GM19372 (cell line): Measurements from ENCODE around the gene AHI1.

Experiments
- ATAC-seq: cut with Tn5 transposase; IDR thresholded peaks from one replicate; pipeline ENCODE4 v1.9.1; 2021; ENCODE audit warnings: mild to moderate bottlenecking, low read depth, moderate library complexity; ENCODE audit not compliant: unreplicated experiment

The AHI1 gene

GRCh38 chr6:135497412-135498184 is at the start of gene AHI1:
AHI1 (minus strand) TSS chr6:135497740; CDS start chr6:135492237, 5,503 bp downstream.
- ATAC-seq, result peak; percentile 87

DNA sequence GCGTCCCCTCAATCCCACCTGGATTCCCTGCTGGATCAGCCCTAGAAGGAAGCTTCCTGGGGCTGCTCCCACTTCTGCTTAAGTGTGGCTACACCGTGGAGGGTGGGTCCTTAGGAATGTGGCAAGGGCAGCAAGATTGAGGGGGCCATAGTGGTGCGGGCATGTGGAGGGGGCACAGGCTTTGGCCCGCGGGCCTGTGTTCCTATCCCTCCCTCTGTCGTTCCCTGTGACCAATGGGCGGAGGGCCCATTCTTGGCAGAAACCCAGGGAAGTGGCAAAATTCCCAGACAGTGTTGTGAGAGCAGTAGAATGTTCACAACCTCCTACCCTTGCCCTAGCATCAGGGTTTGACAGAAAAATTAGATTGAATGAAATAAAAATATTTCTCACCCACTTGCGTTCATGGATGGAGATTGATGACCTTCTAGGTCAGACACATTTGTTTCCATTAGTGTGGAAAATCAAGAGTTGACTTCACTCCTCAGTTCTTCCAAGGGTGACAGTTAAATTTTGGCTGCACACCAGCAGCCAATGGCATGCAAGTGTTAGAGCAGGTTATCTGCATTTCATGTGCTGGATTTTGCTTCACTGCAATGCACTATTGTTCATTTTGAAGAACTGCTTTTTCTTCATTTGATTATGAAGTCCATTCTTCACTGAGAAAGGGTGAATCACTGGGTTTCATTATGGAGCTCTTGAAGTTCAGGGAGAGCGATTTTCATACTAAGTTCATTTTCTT is 49.3 kb upstream of the AHI1 start:
- ATAC-seq, result no peak

DNA sequence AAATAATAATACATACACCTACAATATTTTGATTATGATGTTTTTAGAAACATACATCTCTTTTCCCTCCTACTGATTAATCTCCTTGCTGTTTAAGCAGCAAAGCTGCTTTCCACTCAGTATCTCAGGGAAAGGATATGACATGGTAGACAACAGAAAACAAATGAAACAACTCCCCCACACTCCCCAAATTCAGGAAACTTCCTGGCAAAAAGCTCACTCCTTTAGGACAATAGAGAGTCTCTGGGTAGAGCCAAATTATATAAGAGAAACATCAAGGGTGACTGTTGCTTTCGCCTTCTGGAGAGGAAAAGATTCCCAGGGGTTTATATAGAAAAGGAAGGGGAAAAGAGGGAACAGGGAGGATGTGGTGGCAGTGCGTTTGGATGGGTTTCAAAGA is 48.7 kb upstream of the AHI1 start:
- ATAC-seq, result no peak

- no peak for ATAC-seq
Observed at GRCh38 chr6:135540207-135540840, 42.8 kb upstream of the AHI1 start.

DNA sequence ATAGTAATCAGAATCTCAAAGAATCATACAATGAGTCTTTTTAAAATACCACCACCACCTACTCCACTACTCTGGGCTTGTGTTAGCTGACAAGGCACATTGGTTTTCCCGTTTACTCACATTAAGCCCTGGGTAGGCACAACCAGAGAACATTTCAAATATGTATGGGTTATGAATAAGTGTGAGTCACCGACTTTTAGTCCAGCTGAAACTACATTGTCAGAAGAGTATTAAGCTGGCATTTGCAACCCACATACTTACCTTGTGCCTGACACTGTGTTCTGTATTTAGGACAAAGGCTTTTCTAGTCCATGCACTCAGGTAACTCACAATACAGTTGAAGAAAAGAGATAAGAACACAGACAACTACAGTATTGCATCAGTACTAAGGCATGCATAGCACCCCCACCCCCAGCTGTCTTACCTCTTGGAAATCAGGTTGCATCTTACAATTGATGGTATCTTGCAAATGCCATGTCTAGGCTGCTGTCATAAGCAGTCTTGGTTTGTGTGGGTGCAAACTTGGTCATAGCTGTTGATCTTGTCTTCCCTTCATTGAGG is 40.3 kb upstream of the AHI1 start:
- no peak for ATAC-seq

DNA sequence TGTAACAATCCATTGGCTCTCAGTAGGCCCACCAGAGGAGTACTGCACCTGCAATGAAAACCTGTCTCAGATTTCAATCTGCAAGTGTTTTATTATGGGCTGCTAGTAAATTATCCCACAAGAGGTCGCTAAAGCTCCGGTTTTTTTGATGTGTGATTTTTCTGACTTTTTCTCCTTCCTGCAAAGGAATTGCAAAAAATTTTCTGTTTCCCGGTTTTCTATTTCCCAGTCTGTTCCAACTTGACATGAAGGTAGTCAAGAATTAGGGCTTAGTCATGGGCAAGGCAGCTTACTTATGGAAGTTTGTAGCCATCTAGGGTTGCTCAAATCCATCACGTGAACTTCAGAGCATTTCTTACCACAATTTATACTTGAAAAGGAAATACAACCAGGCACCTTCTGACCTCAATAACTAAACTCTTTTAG is 38.5 kb upstream of the AHI1 start:
- ATAC-seq, result no peak

DNA sequence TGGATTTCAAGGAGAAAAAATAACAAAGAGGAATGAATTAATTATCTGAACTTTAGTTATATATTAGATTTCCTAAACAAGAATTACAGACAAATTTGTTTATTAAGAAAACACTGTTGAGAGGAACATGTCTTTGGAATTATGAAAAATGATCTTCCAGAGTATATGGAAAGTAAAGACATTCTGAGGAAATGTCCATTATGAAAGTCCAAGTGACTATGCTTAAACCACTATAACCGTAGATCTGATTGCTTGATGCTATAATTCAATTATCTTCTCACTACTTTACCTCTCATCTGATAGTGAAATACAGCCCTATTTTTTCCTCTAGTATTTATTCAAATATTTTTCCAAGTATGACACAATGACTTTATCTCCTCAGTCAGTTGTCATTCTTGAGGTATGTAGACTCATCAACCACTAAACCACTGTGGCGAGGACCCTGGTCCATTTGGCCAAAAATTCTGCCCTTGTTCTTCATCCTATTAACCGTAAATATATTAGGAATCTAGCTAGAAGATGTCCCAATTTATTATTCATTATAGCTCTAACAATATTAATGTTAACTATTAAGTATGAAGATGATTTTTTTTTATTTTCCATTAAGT is 37.3 kb upstream of the AHI1 start:
- ATAC-seq, result no peak

DNA sequence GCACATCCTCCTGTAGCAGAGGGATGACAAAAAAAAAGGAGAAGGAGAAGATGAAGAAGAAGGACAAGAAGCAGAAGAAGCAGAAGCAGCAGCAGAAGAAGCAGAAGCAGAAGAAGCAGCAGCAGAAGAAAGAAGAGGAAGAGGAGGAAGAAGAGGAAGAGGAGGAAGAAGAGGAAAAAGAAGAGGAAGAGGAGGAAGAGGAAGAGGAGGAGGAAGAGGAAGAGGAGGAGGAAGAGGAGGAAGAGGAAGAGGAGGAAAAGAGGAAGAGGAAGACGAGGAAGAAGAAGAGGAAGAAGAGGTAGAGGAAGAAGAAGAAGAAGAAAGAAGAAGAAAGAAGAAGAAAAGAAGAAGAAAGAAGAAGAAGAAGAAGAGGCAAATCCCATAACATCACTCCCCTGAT is 35.0 kb upstream of the AHI1 start:
- no peak for ATAC-seq

DNA sequence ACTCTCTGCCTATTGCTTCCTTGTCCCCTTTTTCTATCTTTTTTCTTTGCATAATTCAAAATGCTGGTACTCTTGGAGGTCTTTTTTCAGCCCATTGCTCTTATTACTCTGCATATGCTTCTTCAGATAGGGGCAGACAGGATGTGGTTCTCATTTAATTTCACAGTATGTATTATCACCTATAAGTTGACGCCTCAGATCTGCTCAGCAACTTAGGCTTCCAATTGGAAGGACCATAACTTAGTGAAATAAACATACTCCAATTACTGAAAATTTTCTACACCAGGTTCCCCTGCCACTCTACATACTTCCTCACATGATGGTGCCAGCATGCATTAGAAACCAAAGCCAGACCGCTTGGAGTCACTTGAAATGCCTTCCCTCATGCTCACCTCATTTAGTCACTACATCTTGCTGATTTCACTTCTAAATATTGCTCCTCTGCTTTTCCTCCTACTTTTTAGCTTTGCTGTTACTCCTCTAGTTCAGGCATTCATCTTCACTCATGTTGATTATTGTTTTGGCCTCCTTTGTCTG is 34.5 kb upstream of the AHI1 start:
- ATAC-seq, result no peak

DNA sequence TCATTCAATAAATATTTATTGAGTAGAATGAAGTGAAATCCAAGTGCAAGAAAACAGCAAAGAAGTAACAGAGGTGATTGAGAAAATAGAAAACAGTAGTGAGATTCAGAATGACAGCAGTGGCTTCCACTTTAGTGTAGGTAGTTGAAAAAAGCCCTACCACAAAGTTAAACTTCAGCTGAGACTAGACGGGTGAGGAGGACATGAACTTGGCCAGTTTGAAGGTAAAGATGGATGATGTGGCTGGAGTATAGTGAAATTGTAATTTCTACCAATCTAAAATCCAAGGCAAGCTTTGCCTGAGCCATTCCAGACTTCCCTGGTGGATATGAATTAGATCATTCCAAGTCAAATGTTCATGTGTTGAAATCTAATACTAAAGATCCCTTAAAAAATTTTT is 32.6 kb upstream of the AHI1 start:
- no peak for ATAC-seq

DNA sequence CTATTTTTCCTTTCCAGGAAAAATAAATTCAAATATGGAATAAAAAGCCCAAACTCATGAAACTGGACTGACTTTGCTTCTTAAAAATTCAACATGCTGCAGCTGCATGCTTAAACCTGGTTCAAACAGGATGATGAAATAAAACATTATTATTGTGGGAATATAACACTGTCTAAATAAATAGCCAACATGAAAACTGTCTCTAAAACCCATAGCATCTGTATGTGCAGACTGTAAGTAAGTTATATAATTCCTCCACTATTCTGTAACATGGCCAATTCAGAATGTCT is 30.4 kb upstream of the AHI1 start:
- no peak for ATAC-seq

DNA sequence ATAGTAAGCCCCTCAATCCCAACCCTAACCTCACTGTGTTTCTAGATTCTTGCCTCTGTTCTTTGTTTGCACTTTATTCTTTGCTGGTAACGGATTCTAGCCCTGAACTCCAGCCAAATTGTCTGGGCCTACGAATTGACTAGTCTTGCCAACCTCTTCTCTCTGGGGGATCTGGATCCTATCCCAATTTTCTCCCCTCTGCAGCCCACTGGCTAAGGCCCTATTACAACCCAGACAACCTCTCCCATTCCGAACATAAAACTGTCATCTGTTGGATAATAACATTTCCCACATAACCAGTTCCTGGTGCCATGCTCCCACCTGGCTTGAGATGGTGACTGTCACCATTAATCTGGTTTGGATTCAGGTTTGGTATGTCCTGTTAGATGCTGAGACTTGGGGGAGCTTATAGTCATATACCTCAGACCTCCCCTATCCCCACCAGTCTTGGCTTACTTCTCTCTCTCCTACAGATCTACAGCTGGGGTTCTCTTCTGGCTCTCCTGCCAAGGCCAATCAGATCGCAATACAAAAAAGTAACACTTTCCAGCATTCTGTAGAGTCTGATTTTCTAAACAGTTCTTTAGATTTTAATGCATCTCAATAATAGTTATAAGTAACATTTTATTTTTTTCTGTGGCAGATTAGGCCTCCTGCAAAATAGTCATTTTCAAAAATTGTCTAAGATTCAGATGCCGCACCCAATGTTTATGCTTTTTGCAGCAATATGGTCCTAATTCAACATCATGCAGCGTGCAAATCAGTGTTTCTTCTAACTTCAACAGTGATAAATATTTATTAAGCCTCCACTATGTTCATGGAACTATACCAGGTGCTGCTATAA is 29.8 kb upstream of the AHI1 start:
- no peak for ATAC-seq

DNA sequence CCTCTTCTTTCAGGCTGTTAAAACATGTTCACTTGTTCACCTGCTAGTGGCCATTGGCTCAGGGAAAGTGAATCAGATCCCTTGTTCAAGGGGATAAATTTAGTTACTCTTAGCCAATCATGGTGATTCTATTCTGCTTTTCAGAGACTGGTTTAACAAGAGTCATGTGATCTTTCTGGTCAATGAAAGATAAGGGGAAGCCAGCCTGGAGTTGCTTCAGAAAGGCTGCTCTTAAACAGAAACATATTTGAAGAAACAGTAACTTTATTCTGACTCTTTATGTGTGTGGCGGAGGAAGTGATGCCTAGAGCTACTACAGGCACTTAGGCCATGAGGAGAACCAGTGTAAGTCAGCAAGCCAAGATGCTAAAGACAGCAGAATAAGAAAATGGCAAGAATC is 28.1 kb upstream of the AHI1 start:
- ATAC-seq, result no peak

- ATAC-seq, result no peak
Observed at GRCh38 chr6:135522965-135523692, 25.6 kb upstream of the AHI1 start.

- no peak for ATAC-seq
Observed at GRCh38 chr6:135521431-135521830, 23.9 kb upstream of the AHI1 start.

DNA sequence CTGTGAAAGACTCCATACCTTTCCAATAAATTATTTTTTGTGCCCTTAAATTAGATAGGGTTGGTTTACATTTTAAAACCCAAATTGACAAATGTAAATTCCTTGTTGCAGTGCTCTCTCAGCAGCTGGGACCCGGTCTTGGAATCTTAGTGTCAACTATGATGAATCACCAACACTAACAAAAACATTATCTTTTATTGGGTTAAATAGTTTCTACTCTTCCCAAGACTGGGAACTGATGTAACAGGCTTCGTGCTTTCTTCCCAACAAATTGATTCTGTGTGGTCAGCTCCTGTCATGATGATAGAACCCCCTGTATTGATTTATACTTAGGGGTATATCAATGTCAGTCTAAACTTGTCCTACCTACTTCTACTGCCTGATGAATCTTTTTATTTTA is 23.2 kb upstream of the AHI1 start:
- ATAC-seq, result no peak

- no peak for ATAC-seq
Observed at GRCh38 chr6:135519348-135519747, 21.8 kb upstream of the AHI1 start.

- ATAC-seq, result no peak
Observed at GRCh38 chr6:135517527-135517926, 20.0 kb upstream of the AHI1 start.

DNA sequence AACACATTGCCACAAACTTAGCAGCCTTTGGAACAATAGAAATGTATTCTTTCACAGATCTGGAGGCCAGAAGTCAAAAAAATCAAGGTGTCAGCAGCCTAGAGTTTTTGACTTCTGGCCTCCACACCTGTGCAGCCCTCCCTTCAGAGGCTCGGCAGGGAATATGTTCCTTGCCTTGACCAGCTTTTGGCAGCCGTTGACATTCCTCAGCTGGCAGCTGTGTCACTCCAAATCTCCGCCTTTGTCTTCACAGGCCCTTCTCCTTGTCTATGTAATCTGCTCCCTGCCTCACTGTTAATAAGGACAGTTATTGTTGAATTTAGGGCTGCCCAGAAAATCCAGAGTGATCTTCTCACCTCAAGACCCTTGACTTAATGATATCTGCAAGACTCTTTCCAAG is 17.2 kb upstream of the AHI1 start:
- no peak for ATAC-seq
